ENCODE data around the gene TMEM234. TPM values are rescaled to one million over a fixed set of nuclear protein-coding genes. Genes with fewer than 3 reads are reported as not detected.

The TMEM234 gene
- total RNA-seq, 1 experiment from 2014 or later = 22.2 TPM

DNA sequence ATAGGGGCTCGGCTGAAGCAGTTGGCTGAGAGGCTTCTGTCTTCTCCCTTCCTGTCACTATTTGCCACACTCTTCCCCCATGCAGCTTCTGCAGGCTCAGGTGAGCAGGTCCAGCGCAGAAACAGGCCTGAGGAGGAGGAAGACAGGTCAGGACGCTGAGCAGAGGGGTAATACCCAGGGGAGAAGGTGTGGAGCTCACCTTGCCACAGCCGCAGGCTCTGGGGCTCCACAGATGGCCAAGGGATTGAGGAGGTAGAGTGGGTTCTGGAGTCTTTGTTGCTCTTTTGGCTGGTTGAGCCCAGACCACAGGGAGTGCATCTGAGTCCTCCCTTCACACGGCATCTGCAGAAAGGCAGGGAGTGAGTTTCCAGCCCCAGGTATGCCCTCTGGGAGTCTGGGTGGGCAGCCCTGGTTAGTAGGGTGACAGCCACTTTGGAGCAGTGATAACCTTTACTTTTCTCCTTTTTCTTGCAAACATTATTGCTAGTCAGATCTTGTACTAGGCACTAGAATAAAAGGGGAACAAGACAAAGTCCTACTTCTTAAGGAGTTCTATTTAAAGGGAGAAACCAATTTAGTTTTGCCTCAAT lies 9.8 kb upstream of the TMEM234 start:
- H3K4me1 Mint-ChIP-seq (ENCODE audit: insufficient read depth, unreplicated experiment) = peaks cover 15% of the 10 kb centered on the region
- intact Hi-C loops (cut with micrococcal nuclease) = no loop called here
- TF ChIP-seq, protein P1, sequence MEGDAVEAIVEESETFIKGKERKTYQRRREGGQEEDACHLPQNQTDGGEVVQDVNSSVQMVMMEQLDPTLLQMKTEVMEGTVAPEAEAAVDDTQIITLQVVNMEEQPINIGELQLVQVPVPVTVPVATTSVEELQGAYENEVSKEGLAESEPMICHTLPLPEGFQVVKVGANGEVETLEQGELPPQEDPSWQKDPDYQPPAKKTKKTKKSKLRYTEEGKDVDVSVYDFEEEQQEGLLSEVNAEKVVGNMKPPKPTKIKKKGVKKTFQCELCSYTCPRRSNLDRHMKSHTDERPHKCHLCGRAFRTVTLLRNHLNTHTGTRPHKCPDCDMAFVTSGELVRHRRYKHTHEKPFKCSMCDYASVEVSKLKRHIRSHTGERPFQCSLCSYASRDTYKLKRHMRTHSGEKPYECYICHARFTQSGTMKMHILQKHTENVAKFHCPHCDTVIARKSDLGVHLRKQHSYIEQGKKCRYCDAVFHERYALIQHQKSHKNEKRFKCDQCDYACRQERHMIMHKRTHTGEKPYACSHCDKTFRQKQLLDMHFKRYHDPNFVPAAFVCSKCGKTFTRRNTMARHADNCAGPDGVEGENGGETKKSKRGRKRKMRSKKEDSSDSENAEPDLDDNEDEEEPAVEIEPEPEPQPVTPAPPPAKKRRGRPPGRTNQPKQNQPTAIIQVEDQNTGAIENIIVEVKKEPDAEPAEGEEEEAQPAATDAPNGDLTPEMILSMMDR (IDR thresholded peaks at IDR 0.05; ENCODE audit: unreplicated experiment) = no peak
- peaks cover 58% of the 10 kb centered on the region for H3K36me3 Mint-ChIP-seq (ENCODE audit: insufficient read depth, unreplicated experiment)
- H3K27me3 Mint-ChIP-seq (ENCODE audit: insufficient read depth, unreplicated experiment) = no peaks in the 10 kb centered on the region
- no peak for DNase-seq (ENCODE audit: unreplicated experiment)
- no peaks in the 10 kb centered on the region for H3K9me3 Mint-ChIP-seq (ENCODE audit: unreplicated experiment)
- H3K4me3 Mint-ChIP-seq (ENCODE audit: unreplicated experiment) = no peak overlapping the region
- ChIA-PET CTCF (interaction anchor here (1.3 kb wide), 1 partner anchor 16 kb away, joined by 3 read pairs; no protein-coding TSS in a partner anchor), POLR2A (interaction anchor here (1.6 kb wide), 1 partner anchor 9 kb away, joined by 4 read pairs; the partner anchor contains the start of genes EIF3I and TMEM234)
- no TSS peak for BruUV-seq (replicated peaks)
- H3K27ac Mint-ChIP-seq (ENCODE audit: low read depth, unreplicated experiment) = no peak overlapping the region

GRCh38 chr1:32228771-32229170 lies 6.6 kb upstream of the TMEM234 start:
- Mint-ChIP-seq H3K4me1 (ENCODE audit: insufficient read depth, unreplicated experiment) (peaks cover 7% of the 10 kb centered on the region), H3K27me3 (ENCODE audit: insufficient read depth, unreplicated experiment) (no peaks in the 10 kb centered on the region), H3K36me3 (ENCODE audit: insufficient read depth, unreplicated experiment) (peaks cover 87% of the 10 kb centered on the region), H3K27ac (ENCODE audit: low read depth, unreplicated experiment) (no peak overlapping the region), H3K9me3 (ENCODE audit: unreplicated experiment) (no peaks in the 10 kb centered on the region), H3K4me3 (ENCODE audit: unreplicated experiment) (no peak overlapping the region)
- intact Hi-C loops (cut with micrococcal nuclease) = no loop called here
- DNase-seq (ENCODE audit: unreplicated experiment) = no peak
- POLR2A ChIA-PET = interaction anchor here (0.6 to 0.9 kb wide), 2 partner anchors 49 to 528 kb away, joined by 3 read pairs; partner anchors contain the start of gene TXLNA
- CTCF ChIA-PET = interaction anchor here (0.5 to 3.2 kb wide), 4 partner anchors 13 to 123 kb away, joined by 3 to 16 read pairs (median 4); no protein-coding TSS in a partner anchor
- BruUV-seq (replicated peaks) = no TSS peak
- TF ChIP-seq, protein P1 (IDR thresholded peaks at IDR 0.05; ENCODE audit: unreplicated experiment) = no peak

DNA sequence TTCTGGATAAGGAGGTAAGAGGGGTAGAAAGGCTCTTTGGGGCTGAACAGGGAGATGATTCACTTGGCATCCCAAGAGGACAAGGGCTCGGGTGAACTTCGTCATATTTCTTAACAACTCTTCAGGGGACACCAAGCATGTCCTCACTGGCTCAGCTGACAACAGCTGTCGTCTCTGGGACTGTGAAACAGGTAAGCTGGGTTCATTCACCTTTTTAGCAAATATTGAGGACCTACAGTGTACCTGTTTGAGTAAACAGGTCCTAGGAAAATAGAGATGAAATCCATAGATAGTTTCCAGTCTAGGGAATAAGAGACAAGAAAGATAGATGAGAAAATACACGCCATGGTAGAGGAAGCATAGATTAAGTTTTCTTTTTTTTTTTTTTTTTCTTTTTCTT lies 2.1 kb upstream of the TMEM234 start:
- peak overlapping the region; percentile 90 for H3K4me3 Mint-ChIP-seq (ENCODE audit: unreplicated experiment)
- CTCF ChIA-PET = interaction anchor here (0.6 to 0.9 kb wide), 2 partner anchors 9 to 11 kb away, joined by 3 to 4 read pairs; no protein-coding TSS in a partner anchor

GRCh38 chr1:32223683-32224082 lies 1.5 kb upstream of the TMEM234 start:
- Mint-ChIP-seq H3K4me3 (ENCODE audit: unreplicated experiment) (peak overlapping the region; percentile 90), H3K27ac (ENCODE audit: low read depth, unreplicated experiment) (peak overlapping the region; percentile 63), H3K4me1 (ENCODE audit: insufficient read depth, unreplicated experiment) (peaks cover 9% of the 10 kb centered on the region), H3K36me3 (ENCODE audit: insufficient read depth, unreplicated experiment) (peaks cover 67% of the 10 kb centered on the region), H3K27me3 (ENCODE audit: insufficient read depth, unreplicated experiment) (no peaks in the 10 kb centered on the region), H3K9me3 (ENCODE audit: unreplicated experiment) (no peaks in the 10 kb centered on the region)
- no TSS peak for BruUV-seq (replicated peaks)
- TF ChIP-seq, protein P1 (IDR thresholded peaks at IDR 0.05; ENCODE audit: unreplicated experiment) = no peak
- intact Hi-C loops (cut with micrococcal nuclease) = loop anchor here (2.0 kb wide), 1 partner anchor 127 kb away; no protein-coding TSS in a partner anchor
- ChIA-PET POLR2A (interaction anchor here (0.6 to 1.9 kb wide), 8 partner anchors 9 to 171 kb away, joined by 3 to 9 read pairs (median 4); partner anchors contain the start of genes BSDC1 and IQCC), CTCF (interaction anchor here (0.6 to 0.9 kb wide), 3 partner anchors 8 to 83 kb away, joined by 3 to 4 read pairs (median 3); no protein-coding TSS in a partner anchor)
- DNase-seq (ENCODE audit: unreplicated experiment) = no peak

More for the DNA sequence above, 2.1 kb upstream of the TMEM234 start:
- POLR2A ChIA-PET = interaction anchor here (1.2 to 1.9 kb wide), 2 partner anchors 12 to 91 kb away, joined by 4 to 9 read pairs; no protein-coding TSS in a partner anchor
- intact Hi-C loops (cut with micrococcal nuclease) = no loop called here
- no peaks in the 10 kb centered on the region for H3K27me3 Mint-ChIP-seq (ENCODE audit: insufficient read depth, unreplicated experiment)
- no peak for DNase-seq (ENCODE audit: unreplicated experiment)
- H3K4me1 Mint-ChIP-seq (ENCODE audit: insufficient read depth, unreplicated experiment) = peaks cover 9% of the 10 kb centered on the region
- peaks cover 70% of the 10 kb centered on the region for H3K36me3 Mint-ChIP-seq (ENCODE audit: insufficient read depth, unreplicated experiment)
- no TSS peak for BruUV-seq (replicated peaks)
- no peaks in the 10 kb centered on the region for H3K9me3 Mint-ChIP-seq (ENCODE audit: unreplicated experiment)
- H3K27ac Mint-ChIP-seq (ENCODE audit: low read depth, unreplicated experiment) = peak overlapping the region; percentile 63
- TF ChIP-seq, protein P1 (IDR thresholded peaks at IDR 0.05; ENCODE audit: unreplicated experiment) = no peak

Measured in MCF 10A (cell line).